ENCODE data around the gene RUNX3.

RUNX3 gene

DNA sequence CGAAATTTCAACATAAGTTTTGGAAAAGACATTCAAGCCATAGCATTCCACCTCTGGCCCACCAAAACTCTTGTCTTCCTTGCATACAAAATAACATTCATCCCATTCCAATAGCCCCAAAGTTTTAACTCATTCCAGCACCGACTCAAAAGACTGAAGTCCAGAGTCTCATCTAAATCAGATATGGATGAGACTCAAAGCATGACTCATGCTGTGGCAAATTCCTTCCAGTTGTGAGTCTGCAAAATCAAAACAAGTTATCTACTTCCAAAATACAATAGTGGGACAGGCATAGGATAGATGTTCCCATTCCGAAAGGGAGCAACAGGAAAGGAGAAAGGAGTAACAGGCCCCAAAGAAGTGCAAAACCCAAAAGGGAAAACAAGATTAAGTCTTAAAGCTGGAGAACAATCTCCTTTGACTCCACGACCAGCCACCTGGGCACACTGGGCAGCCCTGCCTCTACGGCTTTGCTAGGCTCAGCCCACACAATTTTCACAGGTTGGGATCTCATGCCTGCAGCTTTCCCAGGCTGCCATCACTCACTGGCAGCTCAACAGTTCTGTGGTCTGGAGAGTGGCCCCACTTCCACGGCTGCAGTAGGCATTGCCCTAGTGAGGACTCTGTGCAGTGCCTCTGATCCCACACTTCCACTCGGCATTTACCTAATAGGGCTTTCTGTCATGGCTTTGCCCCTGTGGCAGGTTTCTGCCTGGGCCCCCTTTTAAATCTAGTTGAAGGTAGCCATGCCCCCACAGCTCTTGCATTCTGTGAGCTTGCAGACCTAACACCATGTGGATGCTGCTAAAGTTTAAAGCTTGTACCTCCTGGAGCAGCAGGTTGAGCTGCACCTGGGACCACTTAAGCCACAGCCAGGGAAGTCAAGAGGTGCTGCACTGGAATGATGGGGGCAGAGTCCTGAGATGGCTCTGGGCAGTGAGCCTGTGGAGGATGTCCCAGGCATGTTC lies 51.0 kb downstream of the RUNX3 start:
- DNase-seq: no peak

DNA sequence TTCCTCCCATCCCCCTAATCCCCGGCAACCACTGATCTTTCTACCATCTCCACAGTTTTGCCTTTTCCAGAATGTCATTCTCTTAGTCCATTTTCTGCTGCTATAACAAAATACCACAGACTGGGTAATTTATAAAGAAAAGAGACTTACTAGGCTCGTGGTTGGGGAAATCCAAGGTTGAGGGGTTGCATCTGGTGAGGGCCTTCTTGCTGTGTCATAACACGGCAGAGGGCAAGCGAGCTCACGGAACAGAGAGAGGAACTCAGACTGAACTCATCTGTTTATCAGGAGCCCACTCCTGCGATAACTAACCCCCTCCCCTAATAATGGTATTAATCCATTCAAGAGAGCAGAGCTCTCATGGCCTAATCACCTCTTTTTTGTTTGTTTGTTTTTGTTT lies 52.0 kb downstream of the RUNX3 start:
- no peak for DNase-seq

DNA sequence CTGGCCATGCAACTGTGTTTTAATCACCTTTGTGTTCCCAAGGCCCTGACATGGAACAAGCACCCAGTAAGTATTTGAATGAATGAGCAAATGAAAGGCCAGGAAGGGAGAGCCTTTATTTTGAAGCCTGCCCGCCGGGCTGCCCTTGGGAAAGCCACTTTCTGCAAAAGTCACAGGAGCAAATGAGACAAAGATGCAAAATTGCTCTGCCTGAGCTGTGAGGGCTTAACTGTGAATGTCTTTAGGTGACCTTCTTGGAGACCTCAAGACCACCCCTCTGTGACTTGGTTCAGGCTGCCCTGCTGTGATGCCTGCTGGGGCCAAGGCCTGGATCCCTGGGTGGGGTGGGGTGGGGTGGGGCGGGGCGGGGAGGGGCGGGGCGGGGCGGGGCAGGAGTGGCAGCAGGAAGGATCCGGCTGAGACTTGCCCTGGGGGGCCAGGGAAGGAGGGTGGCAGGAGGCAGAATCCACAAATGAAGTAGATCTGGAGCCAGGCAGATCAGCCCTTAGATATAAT lies 54.0 kb downstream of the RUNX3 start:
- no peak for DNase-seq

DNA sequence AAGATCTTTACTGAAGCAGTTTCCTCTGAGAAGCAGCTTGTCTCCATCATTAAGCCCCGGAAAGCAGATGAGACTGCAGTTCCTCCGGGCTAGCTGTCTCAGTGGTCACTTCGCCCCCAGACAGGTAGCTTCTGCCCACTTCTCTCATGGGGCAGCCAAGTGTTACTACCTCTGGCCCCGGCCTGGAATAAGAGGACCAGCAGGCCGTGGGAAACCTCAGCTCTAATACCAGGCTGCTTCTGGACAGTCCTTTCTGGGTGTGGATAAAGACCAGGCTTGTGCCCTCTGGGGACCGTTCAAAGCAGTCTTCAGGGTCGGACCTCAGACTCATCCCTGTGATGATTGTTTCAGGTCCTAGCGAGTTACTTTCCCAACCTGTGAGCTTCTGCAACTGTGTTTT lies 54.8 kb downstream of the RUNX3 start:
- no peak for DNase-seq

DNA sequence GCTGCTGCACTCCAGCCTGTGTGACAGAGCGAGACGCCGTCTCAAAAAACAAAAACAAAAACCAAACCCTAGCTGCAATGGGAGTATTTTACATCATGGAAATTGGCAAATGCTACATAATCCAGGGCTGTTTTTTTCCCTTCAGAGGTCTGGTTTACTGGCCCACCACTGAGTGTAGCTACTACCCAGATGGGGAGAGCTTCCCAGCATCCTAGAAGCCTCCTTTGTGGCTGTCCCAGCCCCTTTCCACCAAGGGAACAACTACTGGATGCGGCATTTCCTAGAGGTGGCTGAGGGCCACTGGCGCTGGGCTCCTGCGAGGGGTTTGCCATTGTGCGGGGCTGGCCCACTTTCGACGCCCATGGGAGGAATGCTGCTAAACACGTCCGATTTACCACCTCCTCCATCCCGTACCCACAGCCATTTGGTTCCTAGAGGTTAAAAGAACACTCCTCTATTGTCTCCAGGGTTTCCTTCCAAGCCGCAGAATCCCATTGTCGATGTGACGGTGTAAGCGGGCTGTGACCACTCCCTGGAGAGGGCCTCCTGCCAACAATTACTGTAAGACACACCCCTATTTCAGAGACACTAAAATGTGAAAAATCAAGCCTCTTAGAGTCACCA lies 55.4 kb downstream of the RUNX3 start:
- no peak for DNase-seq

DNA sequence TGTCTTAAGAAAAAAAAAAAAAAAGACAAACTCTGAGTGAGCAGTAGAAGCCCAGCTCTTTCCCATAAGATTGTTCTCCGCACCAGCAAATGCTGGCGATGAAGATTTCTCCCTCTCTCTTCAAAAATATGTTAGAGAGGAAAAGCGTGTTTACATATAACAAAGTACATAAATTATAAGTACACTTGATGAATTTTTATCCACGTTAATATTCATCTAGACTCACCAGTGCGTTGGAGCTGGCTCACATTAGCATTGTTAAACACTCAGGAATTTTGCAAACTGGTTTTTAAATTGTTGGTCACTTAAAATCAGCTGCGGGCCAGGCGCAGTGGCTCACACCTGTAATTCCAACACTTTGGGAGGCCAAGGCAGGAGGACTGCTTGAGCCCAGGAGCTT lies 56.0 kb downstream of the RUNX3 start:
- DNase-seq: no peak

DNA sequence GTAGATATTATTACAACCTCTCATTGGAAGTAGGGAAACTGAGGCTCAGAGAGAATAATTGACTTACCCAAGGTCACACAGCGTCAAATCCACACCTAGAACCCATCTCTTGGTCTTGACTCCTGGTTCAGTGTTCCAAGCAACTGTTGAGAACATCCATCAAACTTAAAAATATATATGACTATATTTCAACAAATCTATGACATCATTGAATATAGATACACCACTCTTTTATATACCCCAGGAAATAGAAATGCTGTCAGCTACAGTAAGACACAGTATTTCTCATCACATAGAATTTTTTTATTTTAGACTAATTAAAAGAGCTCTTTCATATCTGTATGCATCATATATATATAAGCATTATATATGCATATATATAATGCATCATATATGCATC lies 56.9 kb downstream of the RUNX3 start:
- no peak for DNase-seq

DNA sequence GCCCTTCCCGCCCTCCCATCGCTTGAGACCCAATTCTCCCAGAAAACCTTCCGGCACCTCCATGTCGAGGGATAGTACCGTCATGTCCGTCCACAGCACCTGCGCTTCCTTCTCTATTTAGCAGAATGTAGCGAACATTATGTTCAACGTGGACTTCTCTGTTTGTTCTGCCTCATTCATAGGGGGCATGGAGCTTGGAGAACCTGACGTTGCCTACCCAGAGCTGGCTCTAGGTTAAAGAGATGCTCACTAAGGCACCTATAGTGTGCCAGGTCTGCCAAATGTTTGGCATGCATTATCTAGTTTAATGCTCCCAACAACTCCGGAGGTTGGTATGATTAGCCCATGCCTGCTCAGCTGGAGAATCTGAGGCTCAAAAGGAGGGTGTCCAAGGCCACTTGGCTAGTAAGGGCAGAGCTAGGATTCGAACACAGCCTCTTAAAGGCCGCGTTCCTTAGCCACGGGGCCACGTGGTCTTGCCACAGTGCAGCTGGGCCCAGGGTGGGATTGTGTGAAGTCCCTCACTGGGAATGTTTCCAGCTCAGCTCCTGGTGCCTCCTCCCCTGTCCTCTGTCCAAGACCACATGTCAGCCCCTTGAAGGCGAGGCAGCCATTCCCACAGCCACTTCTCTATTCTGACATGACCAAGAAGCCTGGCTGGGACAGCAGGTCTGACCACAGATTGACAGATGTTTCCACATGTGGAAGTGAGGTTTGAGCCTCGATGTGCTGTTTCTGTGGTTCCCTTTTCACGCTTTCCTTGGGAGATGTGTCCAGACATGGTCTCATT lies 57.8 kb downstream of the RUNX3 start:
- DNase-seq: peak; percentile 72

DNA sequence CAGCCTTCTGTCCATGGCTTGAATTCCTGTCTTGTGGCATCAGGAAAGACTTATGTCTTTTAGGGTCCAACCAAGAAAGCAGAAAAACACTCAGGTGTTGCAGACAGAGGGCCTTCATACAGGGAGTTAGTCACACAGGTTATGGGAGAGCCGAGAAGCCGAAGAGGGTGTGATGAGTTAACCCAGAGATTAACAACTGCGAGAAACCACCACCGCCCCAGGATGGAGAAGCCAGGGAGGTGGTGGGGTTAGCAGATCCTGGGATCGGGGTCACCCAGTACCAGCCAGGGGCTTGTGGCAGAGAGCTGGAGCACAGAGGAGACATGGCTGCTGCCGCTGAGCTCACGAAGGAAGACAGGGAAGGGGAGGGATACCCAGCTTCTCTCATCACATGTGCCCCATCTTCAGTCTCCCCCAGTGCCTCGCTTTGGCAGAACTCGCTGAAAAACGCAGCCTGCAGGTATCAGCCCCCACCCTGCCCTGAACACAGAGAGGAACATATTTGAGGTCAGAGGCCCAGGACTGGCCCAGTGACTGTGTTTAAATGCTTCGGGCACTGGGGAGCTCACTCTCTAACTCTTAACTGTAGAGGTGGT lies 58.7 kb downstream of the RUNX3 start:
- DNase-seq: no peak

DNA sequence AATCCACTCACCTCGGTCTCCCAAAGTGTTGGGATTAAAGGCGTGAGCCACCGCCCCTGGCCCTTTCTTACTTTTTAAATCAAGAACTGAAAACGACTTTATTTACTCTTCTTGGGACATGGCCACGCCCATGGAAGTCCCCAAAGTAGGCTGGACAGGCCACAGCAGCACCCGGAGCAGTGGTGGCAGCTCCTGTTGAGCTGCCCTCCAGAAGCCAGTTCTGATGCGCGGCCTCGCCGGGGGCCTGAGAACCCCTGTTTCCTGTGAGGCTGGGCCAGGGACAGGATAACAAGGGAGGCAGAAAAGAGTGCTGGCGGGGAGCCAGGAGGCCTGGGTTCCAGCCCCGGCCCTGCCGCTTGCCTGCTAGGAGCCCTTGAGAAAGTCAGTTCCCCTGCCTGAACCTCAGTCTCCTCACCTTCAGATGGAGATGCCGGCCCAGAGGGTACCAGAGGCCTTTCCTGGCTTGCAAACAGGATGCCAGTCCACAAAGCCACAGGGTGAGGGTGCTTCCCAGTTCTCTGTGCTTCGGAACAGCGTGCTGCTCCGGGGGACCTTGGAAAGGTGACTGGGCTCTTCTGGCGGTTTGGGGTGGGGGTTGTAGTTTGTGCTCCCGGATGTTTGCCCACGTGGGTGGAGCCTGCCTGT lies 59.4 kb downstream of the RUNX3 start:
- DNase-seq: peak; percentile 50

DNA sequence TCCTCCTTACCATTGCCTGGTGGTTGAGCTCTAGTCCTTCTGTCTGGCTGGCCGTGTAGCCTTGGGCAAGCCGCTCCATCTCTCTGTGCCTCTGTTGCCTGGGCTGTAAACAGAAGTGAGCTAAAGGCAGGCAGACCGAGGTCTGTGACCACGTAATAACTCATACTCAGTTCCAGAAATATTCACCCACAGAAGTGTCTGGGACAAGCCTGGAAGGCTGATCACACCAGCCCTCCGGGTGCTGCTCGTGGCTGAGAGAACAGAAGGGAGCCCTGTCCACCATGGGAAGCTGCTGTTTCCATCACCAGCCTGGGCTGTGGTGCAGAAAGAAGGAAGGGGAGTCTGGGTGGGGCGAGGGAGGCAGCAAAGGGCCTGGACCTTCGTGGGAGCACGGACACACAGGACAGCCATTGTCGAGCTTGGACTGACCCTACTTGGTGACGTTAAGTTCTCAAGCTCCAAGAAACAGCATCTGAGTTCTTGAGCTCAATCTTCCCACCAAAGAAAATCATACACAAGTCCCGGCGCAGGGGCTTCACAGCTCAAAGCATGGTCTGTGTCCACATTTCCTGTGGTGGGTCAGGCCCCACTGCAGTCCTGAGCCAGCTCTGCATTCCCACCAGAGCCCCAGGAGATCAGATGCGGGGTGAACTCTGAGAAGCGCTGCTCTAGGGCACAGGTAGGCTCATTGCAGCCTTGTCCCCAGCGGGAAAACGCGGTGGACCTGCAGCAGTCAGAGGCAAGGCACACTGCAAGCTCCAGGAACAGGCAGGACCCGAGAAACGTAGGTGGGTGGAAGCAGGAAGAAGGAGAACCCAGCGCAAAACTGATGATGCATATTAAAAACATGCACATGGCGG lies 61.8 kb downstream of the RUNX3 start:
- no peak for DNase-seq

DNA sequence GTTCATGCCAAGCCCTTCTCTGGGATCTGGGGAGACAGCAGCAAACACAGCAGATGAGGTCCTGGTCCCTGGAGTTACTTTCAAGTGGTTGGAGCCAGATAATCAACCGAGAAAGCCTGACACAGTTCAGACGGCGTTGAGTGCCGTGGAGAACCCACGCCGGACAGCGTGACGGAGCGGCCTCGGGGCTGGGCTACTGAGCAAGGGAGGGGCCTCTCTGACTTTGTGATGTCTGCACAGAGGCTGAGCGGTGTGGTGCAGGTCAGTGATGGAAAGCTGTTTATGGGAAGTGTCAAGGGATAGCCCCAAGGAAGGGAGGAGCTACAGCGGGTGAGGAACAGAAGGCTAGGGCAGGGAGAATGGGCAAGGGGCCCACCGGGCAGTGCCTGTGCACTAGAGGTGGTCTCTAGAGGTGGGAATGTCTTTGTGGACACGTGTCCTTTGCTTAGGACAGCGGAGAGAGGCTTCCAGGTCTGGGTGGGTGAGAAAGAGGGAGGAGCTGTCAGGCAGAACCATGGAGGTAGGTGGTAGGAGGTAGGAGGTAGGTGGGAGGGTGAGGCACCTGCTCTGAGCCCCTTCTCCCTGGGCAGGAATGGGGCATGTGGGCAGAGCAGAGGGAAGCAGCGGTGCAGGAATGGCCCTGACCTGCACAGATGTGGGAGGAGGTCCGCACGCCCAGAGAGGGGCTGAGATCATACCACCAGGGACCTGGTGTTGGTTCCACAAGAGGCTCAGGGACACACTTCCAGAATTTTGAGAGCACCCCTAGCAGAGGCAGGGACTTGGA lies 62.8 kb downstream of the RUNX3 start:
- no peak for DNase-seq

DNA sequence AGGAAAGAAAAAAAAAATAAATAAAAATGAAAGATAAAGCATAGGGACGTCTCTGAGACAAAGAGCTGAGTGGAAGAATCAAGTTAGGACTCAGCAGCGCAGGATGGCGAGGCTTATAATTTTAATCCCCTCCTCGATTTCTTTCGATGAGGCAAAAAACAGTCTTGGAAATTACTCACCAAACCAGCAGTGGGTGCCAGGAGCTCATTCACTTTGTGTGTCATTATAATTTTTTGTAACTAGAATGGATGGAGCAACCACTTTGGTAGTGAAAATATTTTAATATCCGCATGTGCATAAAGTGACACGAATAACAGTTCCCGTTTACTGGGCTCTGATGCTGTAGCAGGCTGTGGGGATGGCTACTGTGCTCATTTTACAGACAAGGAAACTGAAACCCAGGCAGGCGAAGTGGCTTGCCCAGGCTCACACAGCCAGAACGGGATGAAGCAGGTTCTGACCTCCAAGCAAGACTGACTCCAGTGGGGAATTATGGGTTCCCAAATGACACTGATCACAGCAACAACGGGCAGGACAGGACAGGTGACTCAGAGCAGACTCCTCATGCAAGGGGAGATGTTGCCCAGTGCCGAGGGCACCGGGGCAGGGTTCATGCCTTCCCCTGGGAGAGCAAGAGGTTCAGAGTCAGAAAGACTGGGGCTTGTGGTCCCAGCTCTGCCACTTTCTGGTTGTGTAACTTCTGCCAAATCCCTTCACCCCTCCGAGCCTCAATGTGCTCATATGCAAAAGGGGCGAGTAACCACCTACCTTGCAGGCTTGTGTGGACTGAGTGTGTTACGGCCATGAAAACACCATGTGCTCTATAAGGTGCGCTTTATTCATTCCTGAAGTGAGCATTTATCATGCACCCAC lies 63.6 kb downstream of the RUNX3 start:
- DNase-seq: no peak

DNA sequence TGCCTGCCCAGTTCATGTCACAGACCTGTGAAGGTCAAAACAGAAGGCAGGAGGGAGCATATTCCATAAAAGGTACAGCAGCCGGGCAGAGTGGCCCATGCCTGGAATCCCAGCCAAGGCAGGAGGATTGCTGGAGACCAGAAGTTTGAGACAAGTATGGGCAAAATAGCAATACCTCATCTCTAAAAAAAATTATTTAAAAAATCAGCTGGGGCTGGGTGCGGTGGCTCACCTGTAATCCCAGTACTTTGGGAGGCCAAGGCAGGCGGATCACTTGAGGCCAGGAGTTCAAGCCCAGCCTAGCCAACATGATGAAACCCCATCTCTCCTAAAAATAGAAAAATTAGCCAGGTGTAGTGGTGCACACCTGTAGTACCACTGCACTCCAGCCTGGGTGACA lies 64.5 kb downstream of the RUNX3 start:
- no peak for DNase-seq

DNA sequence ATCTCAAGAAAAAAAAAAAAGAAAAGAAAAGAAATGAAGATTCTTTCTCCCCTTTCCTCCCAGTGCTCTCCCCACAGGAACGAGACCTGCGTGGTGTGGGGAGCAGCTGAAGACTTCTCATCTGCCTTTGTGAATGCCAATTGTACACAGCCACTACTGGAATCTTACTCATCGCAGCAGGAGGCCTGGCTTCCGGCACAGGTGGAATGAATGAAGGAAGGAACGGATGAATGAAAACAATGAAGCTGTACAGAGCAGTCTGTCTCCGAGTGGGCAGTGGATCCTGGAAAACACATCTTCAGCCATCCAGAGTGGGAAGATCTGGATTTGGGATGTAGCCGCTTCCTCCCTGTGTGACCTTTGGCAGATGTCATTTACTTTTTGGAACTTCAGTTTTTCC lies 64.9 kb downstream of the RUNX3 start:
- DNase-seq: no peak

DNA sequence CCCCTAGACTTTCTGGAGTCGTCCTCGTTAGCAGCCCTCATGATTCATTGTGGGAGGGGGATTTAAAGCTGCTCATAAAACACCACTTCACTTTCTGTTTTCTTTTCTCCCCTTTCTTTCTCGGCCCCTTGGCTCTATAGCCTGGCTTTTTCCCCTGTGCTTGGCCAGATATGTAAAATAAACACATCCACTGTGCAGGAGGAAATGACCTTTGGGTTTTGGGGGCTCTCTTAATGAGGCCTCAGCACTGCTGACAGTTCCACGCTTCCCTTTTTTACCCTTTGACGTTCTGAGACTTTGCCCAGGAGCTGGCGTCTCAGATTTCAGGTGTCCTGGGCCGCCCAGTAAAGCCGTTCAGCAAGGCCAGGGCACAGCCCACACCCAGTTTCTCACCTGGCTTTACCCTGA lies 65.7 kb downstream of the RUNX3 start:
- no peak for DNase-seq

DNA sequence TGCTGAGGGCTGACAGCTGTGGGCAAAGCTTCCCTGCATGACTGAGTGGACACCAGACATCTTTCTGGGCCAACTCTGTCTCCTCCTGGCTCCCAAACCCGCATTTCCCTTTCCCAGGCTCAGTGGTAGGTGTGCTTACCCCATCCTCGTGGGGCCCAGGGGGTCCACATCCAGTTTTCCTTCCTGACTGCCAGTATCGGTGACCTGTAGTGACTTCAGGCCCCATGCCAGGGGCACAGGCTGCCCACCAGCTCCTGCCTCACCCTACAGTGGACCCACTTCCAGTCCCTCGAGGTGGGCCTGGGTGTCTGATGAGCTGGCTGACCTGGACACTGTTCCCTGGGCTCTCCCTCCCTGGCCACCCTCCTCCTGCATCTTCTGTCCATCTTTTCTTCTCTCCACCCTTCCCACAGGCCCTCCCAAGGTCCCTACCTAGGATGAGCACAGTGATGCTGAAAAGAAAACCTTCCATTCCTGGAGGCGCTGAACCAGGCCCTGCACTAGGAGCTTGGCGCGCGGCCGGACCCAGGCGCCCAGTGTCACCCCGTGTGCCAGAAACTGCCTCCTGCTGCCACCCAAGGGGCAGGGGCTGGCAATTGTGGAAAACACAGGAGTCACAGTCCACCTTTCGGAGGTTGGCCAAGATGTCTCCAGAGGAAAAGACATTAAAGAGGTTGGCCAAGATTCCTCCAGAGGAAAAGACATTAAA lies 67.1 kb downstream of the RUNX3 start:
- DNase-seq: no peak

DNA sequence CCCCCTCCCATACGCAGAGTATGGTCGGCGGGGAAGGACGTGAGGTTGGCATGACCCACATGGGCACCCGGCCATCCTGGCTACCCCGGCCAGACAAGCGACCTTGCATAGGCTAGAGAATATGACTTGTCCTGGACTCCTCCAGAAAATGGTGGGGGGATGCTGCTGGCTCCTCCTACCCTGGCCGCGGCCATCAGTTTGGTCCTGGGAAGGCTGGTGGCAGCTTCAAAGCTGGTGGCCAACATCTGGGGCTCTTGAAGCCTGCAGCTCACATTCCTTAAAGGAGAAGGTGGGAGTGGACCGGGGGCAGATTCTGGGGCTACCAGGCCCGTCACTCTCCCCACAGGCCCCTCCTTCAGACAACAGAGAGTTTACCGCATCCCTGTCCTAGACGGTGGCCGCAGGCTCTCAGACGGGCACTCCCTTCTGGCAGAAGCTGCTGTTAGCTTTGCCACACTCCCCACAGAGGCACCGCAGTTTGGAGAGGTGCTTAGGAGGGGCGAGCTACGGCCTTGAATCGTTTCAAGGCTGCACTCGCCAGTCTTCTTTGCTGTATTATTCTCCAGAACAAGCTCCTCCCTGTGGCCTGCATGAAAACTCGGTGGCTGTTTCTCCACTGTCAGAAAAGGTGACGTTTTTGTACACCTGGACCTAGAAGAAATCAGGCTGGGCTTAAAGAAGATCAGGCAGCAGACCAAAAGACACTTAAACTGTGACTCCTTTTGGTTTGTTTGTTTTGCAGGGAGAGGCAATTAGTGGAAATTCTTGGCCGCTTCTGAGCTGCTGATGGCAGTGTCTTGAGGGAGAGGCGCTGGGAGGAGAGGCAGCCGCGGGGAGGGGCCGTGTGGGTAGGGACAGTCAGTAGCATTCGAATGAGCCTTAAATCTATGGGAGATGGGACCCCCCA lies 68.0 kb downstream of the RUNX3 start:
- DNase-seq: no peak
